DND-41 (cell line): ENCODE data around the gene CCDC60.

Experiments used
- EZH2 ChIP-seq: IDR thresholded peaks from 3 replicates; pipeline ENCODE4 v1.6.1; 2012; ENCODE audit warnings: borderline replicate concordance, low read depth, mild to moderate bottlenecking, moderate library complexity, low read length, inconsistent platforms; ENCODE audit not compliant: severe bottlenecking
- TF ChIP-seq, protein P1 (sequence below): IDR thresholded peaks from 2 replicates; pipeline ENCODE4 v1.5.1; 2012; ENCODE audit warnings: borderline replicate concordance, low read length, moderate library complexity, mild to moderate bottlenecking; ENCODE audit not compliant: poor library complexity, severe bottlenecking; ENCODE audit errors: extremely low read depth

DNA sequence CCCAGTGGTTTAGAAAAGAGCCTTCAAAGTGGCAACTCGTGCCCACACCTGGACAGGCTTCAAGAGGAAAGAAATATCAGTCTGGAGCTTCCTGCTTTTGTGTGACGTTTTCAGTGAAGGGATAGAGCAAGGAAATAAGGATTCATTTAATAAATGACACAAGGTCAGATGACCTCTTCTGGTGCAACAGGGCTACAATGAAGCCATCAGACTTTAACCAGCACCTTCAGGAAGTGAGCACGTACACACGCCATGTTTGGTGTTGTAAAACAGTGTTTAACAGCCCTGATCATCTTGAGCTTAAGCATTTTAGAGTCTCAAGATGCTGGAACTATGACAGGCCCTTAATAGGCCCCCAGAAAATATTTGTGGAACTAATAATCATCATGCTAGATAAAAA, 59.1 kb downstream of the CCDC60 start:
- TF ChIP-seq, protein P1, sequence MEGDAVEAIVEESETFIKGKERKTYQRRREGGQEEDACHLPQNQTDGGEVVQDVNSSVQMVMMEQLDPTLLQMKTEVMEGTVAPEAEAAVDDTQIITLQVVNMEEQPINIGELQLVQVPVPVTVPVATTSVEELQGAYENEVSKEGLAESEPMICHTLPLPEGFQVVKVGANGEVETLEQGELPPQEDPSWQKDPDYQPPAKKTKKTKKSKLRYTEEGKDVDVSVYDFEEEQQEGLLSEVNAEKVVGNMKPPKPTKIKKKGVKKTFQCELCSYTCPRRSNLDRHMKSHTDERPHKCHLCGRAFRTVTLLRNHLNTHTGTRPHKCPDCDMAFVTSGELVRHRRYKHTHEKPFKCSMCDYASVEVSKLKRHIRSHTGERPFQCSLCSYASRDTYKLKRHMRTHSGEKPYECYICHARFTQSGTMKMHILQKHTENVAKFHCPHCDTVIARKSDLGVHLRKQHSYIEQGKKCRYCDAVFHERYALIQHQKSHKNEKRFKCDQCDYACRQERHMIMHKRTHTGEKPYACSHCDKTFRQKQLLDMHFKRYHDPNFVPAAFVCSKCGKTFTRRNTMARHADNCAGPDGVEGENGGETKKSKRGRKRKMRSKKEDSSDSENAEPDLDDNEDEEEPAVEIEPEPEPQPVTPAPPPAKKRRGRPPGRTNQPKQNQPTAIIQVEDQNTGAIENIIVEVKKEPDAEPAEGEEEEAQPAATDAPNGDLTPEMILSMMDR: no peak
- no peak for TF ChIP-seq EZH2
